SK-N-SH (cell line): Measurements from ENCODE around the gene ZNF438. TPM values are rescaled to one million over a fixed set of nuclear protein-coding genes. Genes with fewer than 3 reads are reported as not detected.

Source experiments
- CTCF ChIA-PET: fragments of 300-600, 350-600 bp; formaldehyde crosslinking; extraction: SDS; loops from one replicate; lab custom pipeline; 2021; lab: Yijun Ruan, JAX
- POLR2A ChIA-PET: fragments of 350-600 bp; sonication (Branson Sonifier 250); formaldehyde crosslinking; extraction: SDS; loops from one replicate; lab custom pipeline; 2020; ENCODE audit warnings: antibody characterized with exemption, inconsistent platforms; lab: Yijun Ruan, JAX
- DNase-seq: peaks from one replicate; pipeline ENCODE4 v3.0.0; 2012
- H2AFZ ChIP-seq: fragments of 200-600 bp; sonication (generic); 2 replicates; pipeline ENCODE4 v1.8.1; 2016; ENCODE audit warnings: antibody characterized with exemption, mild to moderate bottlenecking, low read depth
- H3F3A ChIP-seq: fragments of 200-600 bp; sonication (generic); replicated peaks from 2 replicates; pipeline ENCODE3; 2016; ENCODE audit warnings: antibody characterized with exemption, mild to moderate bottlenecking; ENCODE audit not compliant: insufficient read depth
- H3K27ac ChIP-seq, 2 experiments: fragments of 200-500 bp in 1 of 2; fragments of 200-600 bp in 1 of 2; sonication (Bioruptor generic) in 1 of 2; sonication (generic), shearing (Covaris generic) in 1 of 2; 2 replicates each; pipeline versions ENCODE4 v1.5.1 to v1.6.1; 2014 to 2016; ENCODE audit warnings: low read depth in 2 of 2, inconsistent platforms in 1 of 2, low read length in 1 of 2, mild to moderate bottlenecking in 1 of 2, mixed read lengths in 1 of 2
- H3K27me3 ChIP-seq: fragments of 200-600 bp; sonication (generic), shearing (Covaris generic); 2 replicates; pipeline ENCODE4 v1.6.1; 2016; ENCODE audit warnings: mixed run types; ENCODE audit not compliant: insufficient read depth
- H3K36me3 ChIP-seq, 2 experiments: fragments of 200-500 bp in 1 of 2; fragments of 200-600 bp in 1 of 2; sonication (Bioruptor generic) in 1 of 2; sonication (generic) in 1 of 2; replicated peaks in 1 of 2; 2 replicates each; pipeline versions ENCODE3 to v1.5.1; 2014 to 2016; ENCODE audit warnings: low read length in 1 of 2, mild to moderate bottlenecking in 1 of 2; ENCODE audit not compliant: insufficient read depth in 2 of 2, control insufficient read depth in 1 of 2
- H3K4me1 ChIP-seq, 2 experiments: fragments of 200-500 bp in 1 of 2; fragments of 200-600 bp in 1 of 2; sonication (Bioruptor generic) in 1 of 2; sonication (generic), shearing (Covaris generic) in 1 of 2; 2 replicates each; pipeline versions ENCODE4 v1.5.1 to v1.6.1; 2014 to 2016; ENCODE audit warnings: low read depth in 1 of 2, low read length in 1 of 2, mixed run types in 1 of 2; ENCODE audit not compliant: insufficient read depth in 2 of 2, control insufficient read depth in 1 of 2
- H3K4me2 ChIP-seq: fragments of 200-600 bp; sonication (generic), shearing (Covaris generic); 2 replicates; pipeline ENCODE4 v1.6.1; 2017; ENCODE audit warnings: mixed run types
- H3K4me3 ChIP-seq, 2 experiments: fragments of 200-500 bp in 1 of 2; fragments of 200-600 bp in 1 of 2; sonication (Bioruptor generic) in 1 of 2; sonication (generic), shearing (Covaris generic) in 1 of 2; 2 replicates each; pipeline versions ENCODE4 v1.5.1 to v1.8.1; 2014 to 2016; ENCODE audit warnings: low read depth in 2 of 2, inconsistent platforms in 1 of 2, low read length in 1 of 2, mild to moderate bottlenecking in 1 of 2, mixed read lengths in 1 of 2, moderate library complexity in 1 of 2
- H3K79me2 ChIP-seq: fragments of 200-600 bp; sonication (generic); 2 replicates; pipeline ENCODE4 v1.8.1; 2017; ENCODE audit warnings: mild to moderate bottlenecking; ENCODE audit not compliant: insufficient read depth
- H3K9ac ChIP-seq: fragments of 200-600 bp; sonication (generic); 2 replicates; pipeline ENCODE4 v1.6.1; 2017; ENCODE audit warnings: mixed run types
- H3K9me2 ChIP-seq: fragments of 200-600 bp; sonication (generic); 2 replicates; pipeline ENCODE4 v1.6.1; 2017; ENCODE audit warnings: mixed run types
- H3K9me3 ChIP-seq: fragments of 200-600 bp; sonication (generic); 2 replicates; pipeline ENCODE4 v1.6.1; 2017; ENCODE audit warnings: mixed run types, mild to moderate bottlenecking, moderate library complexity
- H4K20me1 ChIP-seq: fragments of 200-600 bp; sonication (generic); 2 replicates; pipeline ENCODE4 v1.6.1; 2017; ENCODE audit warnings: mild to moderate bottlenecking, mixed run types; ENCODE audit not compliant: insufficient read depth
- ELF1 ChIP-seq: IDR thresholded peaks from 2 replicates; pipeline ENCODE4 v1.4.0; 2012
- FOXJ3 ChIP-seq: sonication (generic); formaldehyde crosslinking; IDR thresholded peaks from 2 replicates; pipeline ENCODE4 v1.5.1; 2020; ENCODE audit warnings: mild to moderate bottlenecking, missing genetic modification reagents
- MXI1 ChIP-seq: IDR thresholded peaks from 2 replicates; pipeline ENCODE4 v1.6.1; 2012; ENCODE audit warnings: mild to moderate bottlenecking, low read depth, low read length, improper control_type of control experiment
- NRF1 ChIP-seq: IDR thresholded peaks from 2 replicates; pipeline ENCODE4 v1.6.1; 2012; ENCODE audit warnings: low read depth, mild to moderate bottlenecking, low read length
- RAD21 ChIP-seq: IDR thresholded peaks from 2 replicates; pipeline ENCODE4 v1.6.1; 2012; ENCODE audit warnings: mild to moderate bottlenecking, low read length
- RCOR1 ChIP-seq: fragments of 150-350 bp; IDR thresholded peaks from 2 replicates; pipeline ENCODE4 v1.6.1; 2017; ENCODE audit warnings: antibody characterized with exemption, low read length
- SIN3A ChIP-seq: IDR thresholded peaks from 2 replicates; pipeline ENCODE4 v1.6.1; 2012; ENCODE audit warnings: low read depth, mild to moderate bottlenecking, low read length, moderate library complexity, borderline replicate concordance
- SMC3 ChIP-seq: IDR thresholded peaks from 2 replicates; pipeline ENCODE4 v1.6.1; 2012; ENCODE audit warnings: low read depth, low read length, improper control_type of control experiment
- TAF1 ChIP-seq: IDR thresholded peaks from 2 replicates; pipeline ENCODE4 v1.6.1; 2012; ENCODE audit warnings: low read depth, mild to moderate bottlenecking, low read length, moderate library complexity, borderline replicate concordance
- TCF12 ChIP-seq: IDR thresholded peaks from 2 replicates; pipeline ENCODE4 v1.4.0; 2012
- TEAD4 ChIP-seq: IDR thresholded peaks from 2 replicates; pipeline ENCODE4 v1.4.0; 2012; ENCODE audit warnings: mild to moderate bottlenecking, borderline replicate concordance; ENCODE audit not compliant: insufficient read depth
- WGBS: methylation state at CpG from one replicate; pipeline ENCODE4 v1.1.6; 2017; ENCODE audit warnings: low lambda C conversion rate; 5-methylcytosine and 5-hydroxymethylcytosine counted together
- polyA plus RNA-seq, 3 experiments: library from polyadenylated mRNA; depleted of rRNA; stranded (reverse); fragments of >200 nt; gene quantifications; 2 replicates each; pipeline ENCODE4 v1.2.3, GENCODE V29; 2012
- TF ChIP-seq, protein P1 (sequence below): IDR thresholded peaks from 2 replicates; pipeline ENCODE4; 2012
- TF ChIP-seq, protein P2 (sequence below): IDR thresholded peaks from 2 replicates; pipeline ENCODE4 v1.4.0; 2012; ENCODE audit warnings: low read depth
- TF ChIP-seq, protein P3 (sequence below): IDR thresholded peaks from 2 replicates; pipeline ENCODE4 v1.6.1; 2012; ENCODE audit warnings: mild to moderate bottlenecking, low read depth, low read length, moderate library complexity

ZNF438 gene
- polyA plus RNA-seq, 1 of the 3 experiments (the other 2 are of a cell fraction): 2.1 TPM

DNA sequence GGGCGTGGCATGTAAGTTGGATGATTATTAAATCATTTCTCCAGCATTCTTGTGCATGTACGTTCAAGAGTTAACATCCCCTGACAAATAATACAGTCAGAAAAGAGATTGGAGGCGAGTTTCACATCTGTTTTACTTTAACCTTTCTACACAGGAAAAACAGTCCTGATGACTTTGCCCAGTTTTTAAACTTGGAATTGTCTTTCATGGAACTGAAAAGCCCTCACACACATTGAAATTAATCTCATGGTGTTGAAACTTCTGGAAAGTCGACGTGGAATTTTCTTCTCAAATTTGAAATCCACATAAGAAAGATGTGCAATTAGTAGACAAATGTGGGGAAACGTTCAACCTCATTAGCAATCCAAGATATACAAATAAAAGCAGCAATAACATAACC lies 31.2 kb upstream of the ZNF438 start:
- no peak overlapping the region; the same call in 1 of the 2 replicates for H3K4me2 ChIP-seq
- DNase-seq: no peak
- no peak for TF ChIP-seq ELF1
- TF ChIP-seq, protein P1, sequence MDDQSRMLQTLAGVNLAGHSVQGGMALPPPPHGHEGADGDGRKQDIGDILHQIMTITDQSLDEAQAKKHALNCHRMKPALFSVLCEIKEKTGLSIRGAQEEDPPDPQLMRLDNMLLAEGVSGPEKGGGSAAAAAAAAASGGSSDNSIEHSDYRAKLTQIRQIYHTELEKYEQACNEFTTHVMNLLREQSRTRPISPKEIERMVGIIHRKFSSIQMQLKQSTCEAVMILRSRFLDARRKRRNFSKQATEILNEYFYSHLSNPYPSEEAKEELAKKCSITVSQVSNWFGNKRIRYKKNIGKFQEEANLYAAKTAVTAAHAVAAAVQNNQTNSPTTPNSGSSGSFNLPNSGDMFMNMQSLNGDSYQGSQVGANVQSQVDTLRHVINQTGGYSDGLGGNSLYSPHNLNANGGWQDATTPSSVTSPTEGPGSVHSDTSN: no peak
- peak; percentile 74 for TF ChIP-seq TCF12
- no peak for TF ChIP-seq NRF1
- no peak overlapping the region for H2AFZ ChIP-seq
- H3K9me2 ChIP-seq: no peaks in the 10 kb centered on the region
- H4K20me1 ChIP-seq: no peaks in the 10 kb centered on the region
- peak overlapping the region in 1 of 2 experiments; percentile 24; a peak in 1 of 4 replicates for H3K27ac ChIP-seq
- CTCF ChIA-PET: no interaction called here
- H3K9me3 ChIP-seq: no peaks in the 10 kb centered on the region
- 56% methylated on average over 6 of the region's 6 CpGs for WGBS
- H3K79me2 ChIP-seq: no peaks in the 10 kb centered on the region
- no peaks in the 10 kb centered on the region for H3K27me3 ChIP-seq
- peaks cover 6 to 7% of the 10 kb centered on the region in 2 experiments; a peak in 2 of 4 replicates for H3K4me1 ChIP-seq
- H3K4me3 ChIP-seq: no peak overlapping the region
- H3K36me3 ChIP-seq: no peaks in the 10 kb centered on the region
- no peak overlapping the region for H3K9ac ChIP-seq
- no peaks in the 10 kb centered on the region for H3F3A ChIP-seq
- POLR2A ChIA-PET: no interaction called here

DNA sequence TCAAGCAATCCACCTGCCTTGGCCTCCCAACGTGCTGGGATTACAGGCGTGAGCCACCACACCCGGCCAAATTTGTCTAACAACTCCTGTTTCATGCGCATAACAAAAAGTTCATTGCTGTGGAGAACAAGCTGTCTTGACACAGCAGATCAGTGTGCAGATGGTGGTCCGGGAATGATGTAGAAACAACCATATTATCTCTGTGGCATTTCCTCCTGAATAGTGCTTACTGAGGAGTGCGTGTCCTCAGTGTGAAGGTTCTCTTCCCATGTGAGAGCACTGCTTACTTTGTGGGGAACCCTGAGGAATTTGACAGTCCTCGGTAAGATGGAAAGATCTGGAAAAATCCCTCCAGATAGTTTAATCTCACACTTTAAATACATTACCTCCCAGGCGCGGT lies 30.3 kb upstream of the ZNF438 start:
- H3K79me2 ChIP-seq: no peaks in the 10 kb centered on the region
- TF ChIP-seq MXI1 (no peak), SMC3 (no peak), FOXJ3 (CRISPR knock-in tag) (no peak), TEAD4 (no peak), RCOR1 (no peak), SIN3A (no peak), RAD21 (no peak), NRF1 (no peak), TAF1 (no peak)
- TF ChIP-seq, protein P1: no peak
- TF ChIP-seq, protein P2, sequence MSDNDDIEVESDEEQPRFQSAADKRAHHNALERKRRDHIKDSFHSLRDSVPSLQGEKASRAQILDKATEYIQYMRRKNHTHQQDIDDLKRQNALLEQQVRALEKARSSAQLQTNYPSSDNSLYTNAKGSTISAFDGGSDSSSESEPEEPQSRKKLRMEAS: no peak
- TF ChIP-seq, protein P3, sequence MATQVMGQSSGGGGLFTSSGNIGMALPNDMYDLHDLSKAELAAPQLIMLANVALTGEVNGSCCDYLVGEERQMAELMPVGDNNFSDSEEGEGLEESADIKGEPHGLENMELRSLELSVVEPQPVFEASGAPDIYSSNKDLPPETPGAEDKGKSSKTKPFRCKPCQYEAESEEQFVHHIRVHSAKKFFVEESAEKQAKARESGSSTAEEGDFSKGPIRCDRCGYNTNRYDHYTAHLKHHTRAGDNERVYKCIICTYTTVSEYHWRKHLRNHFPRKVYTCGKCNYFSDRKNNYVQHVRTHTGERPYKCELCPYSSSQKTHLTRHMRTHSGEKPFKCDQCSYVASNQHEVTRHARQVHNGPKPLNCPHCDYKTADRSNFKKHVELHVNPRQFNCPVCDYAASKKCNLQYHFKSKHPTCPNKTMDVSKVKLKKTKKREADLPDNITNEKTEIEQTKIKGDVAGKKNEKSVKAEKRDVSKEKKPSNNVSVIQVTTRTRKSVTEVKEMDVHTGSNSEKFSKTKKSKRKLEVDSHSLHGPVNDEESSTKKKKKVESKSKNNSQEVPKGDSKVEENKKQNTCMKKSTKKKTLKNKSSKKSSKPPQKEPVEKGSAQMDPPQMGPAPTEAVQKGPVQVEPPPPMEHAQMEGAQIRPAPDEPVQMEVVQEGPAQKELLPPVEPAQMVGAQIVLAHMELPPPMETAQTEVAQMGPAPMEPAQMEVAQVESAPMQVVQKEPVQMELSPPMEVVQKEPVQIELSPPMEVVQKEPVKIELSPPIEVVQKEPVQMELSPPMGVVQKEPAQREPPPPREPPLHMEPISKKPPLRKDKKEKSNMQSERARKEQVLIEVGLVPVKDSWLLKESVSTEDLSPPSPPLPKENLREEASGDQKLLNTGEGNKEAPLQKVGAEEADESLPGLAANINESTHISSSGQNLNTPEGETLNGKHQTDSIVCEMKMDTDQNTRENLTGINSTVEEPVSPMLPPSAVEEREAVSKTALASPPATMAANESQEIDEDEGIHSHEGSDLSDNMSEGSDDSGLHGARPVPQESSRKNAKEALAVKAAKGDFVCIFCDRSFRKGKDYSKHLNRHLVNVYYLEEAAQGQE: no peak
- H3K9ac ChIP-seq: no peak overlapping the region

More for the DNA sequence above, 30.3 kb upstream of the ZNF438 start:
- H3K4me3 ChIP-seq: no peak overlapping the region
- no peak for DNase-seq
- no peak overlapping the region for H2AFZ ChIP-seq
- H3K4me2 ChIP-seq: no peak overlapping the region
- POLR2A ChIA-PET: no interaction called here
- peaks cover 6 to 7% of the 10 kb centered on the region in 2 experiments; a peak in 2 of 4 replicates for H3K4me1 ChIP-seq
- H4K20me1 ChIP-seq: no peaks in the 10 kb centered on the region
- H3K9me3 ChIP-seq: no peaks in the 10 kb centered on the region
- WGBS: 97% methylated on average over 9 of the region's 9 CpGs
- no peaks in the 10 kb centered on the region for H3K36me3 ChIP-seq
- CTCF ChIA-PET: no interaction called here
- no peak overlapping the region for H3K27ac ChIP-seq
- H3K27me3 ChIP-seq: no peaks in the 10 kb centered on the region
- H3K9me2 ChIP-seq: no peaks in the 10 kb centered on the region
- H3F3A ChIP-seq: no peaks in the 10 kb centered on the region
